ENCODE measurements around the gene PNKD. TPM values are rescaled to one million over a fixed set of nuclear protein-coding genes. Genes with fewer than 3 reads are reported as not detected.

Gene PNKD
- total RNA-seq, 4 donors from 2014 or later = 26.1 to 50.4 (median 46.7) TPM

- no peak for TF ChIP-seq CTCF (IDR thresholded peaks at IDR 0.05; ENCODE audit: low read depth)
These were observed 98.4 kb downstream of the PNKD start for GRCh38 chr2:218368621-218369153.

GRCh38 chr2:218369330-218369729 lies 99.0 kb downstream of the PNKD start:
- no peak for TF ChIP-seq CTCF (IDR thresholded peaks at IDR 0.05; ENCODE audit: low read depth)

- no peak for TF ChIP-seq CTCF (IDR thresholded peaks at IDR 0.05; ENCODE audit: low read depth)
These were observed 100.2 kb downstream of the PNKD start for GRCh38 chr2:218370410-218371063.

- no peak for TF ChIP-seq CTCF (IDR thresholded peaks at IDR 0.05; ENCODE audit: low read depth)
These were observed 101.6 kb downstream of the PNKD start for GRCh38 chr2:218371983-218372350.

DNA sequence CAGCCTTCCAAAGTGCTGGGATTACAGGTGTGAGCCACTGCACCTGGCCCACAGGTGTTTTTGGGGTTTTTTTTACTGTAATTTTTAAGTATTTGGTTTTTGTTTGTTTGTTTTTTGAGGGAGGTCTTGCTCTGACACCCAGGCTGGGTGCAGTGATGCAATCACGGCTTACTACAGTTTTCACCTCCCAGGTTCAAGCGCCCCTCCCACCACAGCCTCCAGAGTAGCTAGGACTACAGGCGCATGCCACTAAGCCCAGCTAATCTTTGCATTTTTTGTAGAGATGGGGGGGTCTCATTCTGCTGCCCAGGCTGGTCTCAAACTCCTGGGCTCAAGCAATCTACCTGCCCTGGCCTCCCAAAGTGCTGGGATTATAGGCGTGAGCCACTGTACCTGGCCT lies 104.5 kb downstream of the PNKD start:
- TF ChIP-seq CTCF (IDR thresholded peaks at IDR 0.05; ENCODE audit: low read depth) = no peak

- TF ChIP-seq CTCF (IDR thresholded peaks at IDR 0.05; ENCODE audit: low read depth) = no peak
These were observed 104.9 kb downstream of the PNKD start for GRCh38 chr2:218375212-218375611.

- no peak for TF ChIP-seq CTCF (IDR thresholded peaks at IDR 0.05; ENCODE audit: low read depth)
These were observed 107.7 kb downstream of the PNKD start for GRCh38 chr2:218378053-218378452.

Data from subcutaneous adipose tissue (tissue), 4 donors.